ENCODE results near the gene SUCLA2.

SUCLA2 gene

DNA sequence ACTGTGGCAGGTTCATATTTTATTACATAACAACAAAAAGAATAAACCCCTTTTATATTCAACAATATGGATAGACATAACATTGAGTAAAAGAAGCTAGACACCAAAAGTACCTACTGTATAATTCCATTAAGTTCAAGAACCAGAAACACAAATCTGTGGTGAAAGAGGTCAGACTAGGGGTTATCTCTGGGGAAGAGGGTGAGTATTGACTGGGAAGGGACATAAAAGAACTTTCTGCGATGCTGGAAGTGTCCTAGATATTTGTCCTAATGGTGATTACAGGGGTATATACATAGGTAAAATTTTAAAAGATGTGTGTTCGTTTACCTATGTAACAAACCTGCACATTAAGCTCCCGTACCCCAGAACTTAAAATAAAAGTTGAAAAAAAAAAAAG is 103.0 kb downstream of the SUCLA2 start:
- no peak for DNase-seq

DNA sequence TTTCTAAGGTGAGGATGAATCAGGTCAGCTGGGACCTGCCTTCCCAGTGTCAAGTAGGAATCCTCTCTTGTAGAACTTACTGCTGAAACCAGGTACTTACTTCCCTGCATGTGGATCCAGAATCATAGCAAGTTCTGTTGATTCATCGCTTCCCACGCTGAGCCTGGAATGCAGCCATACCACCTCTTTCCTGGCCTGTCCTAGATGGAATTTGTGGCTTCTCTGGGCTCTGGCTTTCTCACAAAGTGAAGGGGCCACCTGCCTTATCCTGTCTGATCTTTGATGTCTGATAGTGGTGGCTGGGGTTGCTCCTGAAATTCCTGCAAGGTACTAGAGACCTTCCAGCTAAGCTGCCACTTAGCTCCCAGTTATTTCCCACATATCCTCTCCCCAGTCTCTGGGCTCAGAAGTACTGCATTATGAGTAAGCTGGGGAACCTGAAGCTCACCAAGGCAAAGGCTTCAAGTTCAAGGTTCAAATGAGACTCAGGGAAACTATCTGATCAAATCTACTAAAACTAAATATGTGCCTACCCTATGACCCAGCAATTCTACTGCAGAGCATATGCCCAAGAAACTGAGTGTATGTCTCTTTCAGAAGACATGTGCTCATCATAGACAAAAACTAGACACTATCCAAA is 103.5 kb downstream of the SUCLA2 start:
- no peak for DNase-seq

DNA sequence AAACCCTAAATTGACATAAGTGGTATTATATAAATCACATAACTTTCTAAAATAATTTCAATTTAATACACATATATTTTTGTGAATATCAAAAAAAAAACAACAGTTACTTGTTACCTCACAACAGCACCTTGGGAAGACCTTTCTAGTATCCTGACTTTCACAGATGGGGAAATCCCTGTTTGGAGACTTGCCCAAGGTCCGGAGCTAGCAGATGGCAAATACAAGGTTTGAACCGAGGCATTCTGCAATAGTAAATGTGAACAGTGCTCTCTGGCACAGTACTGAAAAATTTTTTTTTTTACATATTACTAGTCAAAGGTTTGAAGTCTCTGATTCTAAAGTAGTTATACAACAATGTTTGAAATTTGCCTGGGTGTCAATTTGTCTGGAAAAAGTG is 104.5 kb downstream of the SUCLA2 start:
- no peak for DNase-seq

DNA sequence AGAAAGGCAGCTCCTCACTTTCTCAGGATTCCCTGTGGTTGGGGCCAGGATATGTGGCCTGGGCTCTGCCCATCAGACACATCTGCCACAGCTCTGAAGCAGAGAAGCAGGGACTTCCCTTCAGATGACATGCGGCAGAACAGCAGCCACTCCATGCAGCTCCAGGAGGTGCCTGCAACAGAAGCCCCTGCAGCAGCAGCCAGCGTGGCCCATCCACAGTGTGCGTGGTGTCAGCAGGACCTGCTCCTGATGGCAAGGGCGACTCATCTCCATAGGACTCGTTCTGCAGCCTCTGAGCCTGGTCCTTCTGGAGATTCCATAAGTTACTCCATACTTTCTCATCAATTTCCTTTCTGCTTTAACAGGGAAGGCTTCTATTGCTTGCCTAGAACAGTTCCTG is 105.0 kb downstream of the SUCLA2 start:
- DNase-seq, result no peak

DNA sequence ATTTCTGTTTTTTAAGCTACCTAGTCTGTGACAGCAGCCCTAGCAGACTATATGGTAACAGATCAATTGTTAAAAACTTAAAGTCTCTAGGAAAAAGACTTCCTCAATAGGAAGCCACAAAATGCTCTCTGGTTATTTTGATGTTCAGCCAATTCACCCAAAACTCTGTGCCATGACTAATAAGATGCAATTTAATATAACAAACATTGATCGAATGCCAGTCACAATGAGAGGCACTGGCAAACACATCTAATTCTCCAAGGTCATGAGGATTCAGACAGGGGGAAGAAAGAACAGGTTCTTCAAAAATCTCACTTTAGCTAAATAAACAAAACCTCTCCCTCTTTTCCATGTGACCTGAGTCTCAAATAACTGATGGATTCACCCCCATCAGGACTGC is 107.5 kb downstream of the SUCLA2 start:
- DNase-seq, result no peak

All from GF-D8 (cell line).